ENCODE results near the gene PDCD11.
A peak's percentile ranks its signal among the peaks of the same experiment; 100 is the strongest.
"Not testable (repeated sequence)": the region's sequence is repeated elsewhere in the genome, so short reads cannot be mapped to it uniquely, and the experiment has no call there.

Gene PDCD11

DNA sequence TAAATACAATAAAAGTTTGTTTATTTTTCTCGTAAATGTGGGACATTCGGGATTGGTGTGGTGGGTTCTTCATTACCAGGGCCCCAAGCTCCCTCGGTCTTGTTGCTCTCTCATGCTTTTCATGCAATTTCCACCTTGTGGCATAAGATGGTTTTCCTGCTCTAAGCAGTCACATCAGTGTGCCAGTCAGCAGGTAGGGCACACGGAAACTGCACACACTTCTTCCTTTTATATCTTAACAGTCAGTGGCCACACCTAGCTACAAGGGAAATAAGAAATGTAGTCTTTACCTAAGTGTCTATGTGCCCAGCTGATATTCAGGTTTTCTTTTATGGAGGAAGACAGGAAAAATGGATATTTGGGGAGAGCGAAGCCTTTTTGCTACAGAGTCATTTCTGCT, 22.2 kb upstream of the PDCD11 start:
- DNase-seq (no peak), ATAC-seq (replicated peaks) (no peak)
- no peaks in the 10 kb centered on the region for H3K27me3 Mint-ChIP-seq
- H3K9me3 Mint-ChIP-seq: no peaks in the 10 kb centered on the region
- no peak overlapping the region for H3K27ac Mint-ChIP-seq
- H3K36me3 Mint-ChIP-seq (ENCODE audit: insufficient read depth): peaks cover 38% of the 10 kb centered on the region
- no peak overlapping the region for H3K4me3 Mint-ChIP-seq
- peaks cover 5 to 7% of the 10 kb centered on the region in 2 donors for H3K4me1 Mint-ChIP-seq (ENCODE audit: low read depth in 2 of 2)

DNA sequence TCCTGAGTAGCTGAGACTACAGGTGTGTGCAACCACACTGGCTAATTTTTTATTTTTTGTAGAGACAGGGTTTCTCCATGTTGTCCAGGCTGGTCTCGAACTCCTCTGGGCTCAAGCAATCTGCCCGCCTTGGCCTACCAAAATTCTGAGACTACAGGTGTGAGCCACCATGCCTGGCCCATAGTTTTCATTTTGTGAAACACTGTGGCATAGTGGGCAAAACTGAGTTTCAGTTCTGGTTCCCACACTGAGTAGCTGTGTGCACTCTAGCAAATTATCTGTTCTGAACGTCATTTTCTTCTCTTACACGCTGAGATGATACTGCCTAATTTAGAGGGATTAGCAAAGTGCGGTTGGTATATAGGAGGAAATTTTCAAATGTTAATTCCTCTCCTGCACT, 13.7 kb upstream of the PDCD11 start:
- Mint-ChIP-seq H3K36me3 (ENCODE audit: insufficient read depth) (peaks cover 56% of the 10 kb centered on the region), H3K4me1 (ENCODE audit: low read depth in 2 of 2) (no peaks in the 10 kb centered on the region), H3K27ac (no peak overlapping the region), H3K4me3 (no peak overlapping the region), H3K27me3 (no peaks in the 10 kb centered on the region), H3K9me3 (no peaks in the 10 kb centered on the region)
- ATAC-seq (replicated peaks) (no peak), DNase-seq (no peak)

DNA sequence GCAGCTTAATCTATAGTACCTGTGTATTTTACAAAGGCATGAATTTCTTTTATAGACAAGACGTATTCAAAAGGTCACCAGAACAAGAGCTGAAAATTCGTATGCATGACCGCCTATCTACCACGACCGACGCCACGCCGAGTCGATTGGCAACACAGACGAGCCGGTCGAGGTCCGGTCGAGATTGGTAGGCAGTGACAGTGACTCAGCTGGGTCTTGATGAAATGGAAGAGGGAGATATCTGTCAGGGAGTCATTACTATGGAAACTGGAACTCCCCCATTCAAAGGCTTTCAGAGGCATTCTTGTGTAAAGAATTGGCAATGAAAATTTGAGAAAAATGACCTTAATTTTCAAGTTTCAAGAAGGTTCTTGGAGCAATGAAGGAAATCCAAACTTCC, 2.2 kb upstream of the PDCD11 start:
- H3K4me3 Mint-ChIP-seq: peak overlapping the region in 1 of 2 donors; percentile 49
- DNase-seq (no peak), ATAC-seq (replicated peaks) (no peak)
- peaks cover 54% of the 10 kb centered on the region for H3K36me3 Mint-ChIP-seq (ENCODE audit: insufficient read depth)
- H3K4me1 Mint-ChIP-seq (ENCODE audit: low read depth in 2 of 2): peaks cover 37 to 48% of the 10 kb centered on the region in 2 donors
- no peak overlapping the region for H3K27ac Mint-ChIP-seq
- H3K9me3 Mint-ChIP-seq: no peaks in the 10 kb centered on the region
- H3K27me3 Mint-ChIP-seq: no peaks in the 10 kb centered on the region

DNA sequence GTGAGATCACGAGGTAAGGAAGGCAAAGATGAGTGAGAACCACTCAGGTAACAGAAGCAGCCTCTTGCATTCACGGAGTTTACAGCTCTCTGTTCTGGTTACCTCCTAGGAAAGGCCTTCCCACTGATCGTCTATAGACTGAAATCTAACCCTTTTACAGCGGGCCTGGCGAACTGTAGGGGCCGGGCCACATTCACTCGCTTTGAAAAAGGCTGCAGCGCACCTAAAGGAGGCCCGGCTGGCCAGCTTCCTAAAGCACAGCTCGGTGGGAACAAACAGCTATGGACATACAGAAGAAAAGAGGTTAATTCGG, 716 bp upstream of the PDCD11 start:
- Mint-ChIP-seq H3K9me3 (no peaks in the 10 kb centered on the region), H3K4me1 (ENCODE audit: low read depth in 2 of 2) (peaks cover 37 to 48% of the 10 kb centered on the region in 2 donors), H3K36me3 (ENCODE audit: insufficient read depth) (peaks cover 54% of the 10 kb centered on the region), H3K27me3 (no peaks in the 10 kb centered on the region), H3K27ac (peak overlapping the region; percentile 80 to 97), H3K4me3 (peak overlapping the region; percentile 98 to 100)
- DNase-seq: no peak
- no peak for ATAC-seq (replicated peaks)

DNA sequence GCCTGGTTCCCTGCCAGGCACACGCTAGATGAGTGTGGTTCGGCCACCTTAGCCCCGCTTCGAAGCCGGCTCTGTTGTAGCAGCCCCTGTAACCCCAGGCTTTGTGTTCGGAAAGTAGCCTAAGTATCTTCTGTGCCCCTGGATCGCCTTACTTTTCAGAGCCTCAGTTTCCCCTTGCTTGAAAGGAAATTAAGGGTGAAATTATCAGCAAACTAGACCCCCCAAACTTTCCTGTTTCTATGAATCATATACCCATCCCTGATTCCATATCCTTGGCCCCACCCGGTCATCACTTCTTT, 312 bp downstream of the PDCD11 start:
- Mint-ChIP-seq H3K27me3 (no peaks in the 10 kb centered on the region), H3K4me1 (ENCODE audit: low read depth in 2 of 2) (peaks cover 37 to 48% of the 10 kb centered on the region in 2 donors), H3K9me3 (no peaks in the 10 kb centered on the region), H3K4me3 (peak overlapping the region; percentile 98 to 100), H3K36me3 (ENCODE audit: insufficient read depth) (peaks cover 54% of the 10 kb centered on the region), H3K27ac (peak overlapping the region; percentile 80 to 97)
- DNase-seq (no peak), ATAC-seq (replicated peaks) (no peak)

DNA sequence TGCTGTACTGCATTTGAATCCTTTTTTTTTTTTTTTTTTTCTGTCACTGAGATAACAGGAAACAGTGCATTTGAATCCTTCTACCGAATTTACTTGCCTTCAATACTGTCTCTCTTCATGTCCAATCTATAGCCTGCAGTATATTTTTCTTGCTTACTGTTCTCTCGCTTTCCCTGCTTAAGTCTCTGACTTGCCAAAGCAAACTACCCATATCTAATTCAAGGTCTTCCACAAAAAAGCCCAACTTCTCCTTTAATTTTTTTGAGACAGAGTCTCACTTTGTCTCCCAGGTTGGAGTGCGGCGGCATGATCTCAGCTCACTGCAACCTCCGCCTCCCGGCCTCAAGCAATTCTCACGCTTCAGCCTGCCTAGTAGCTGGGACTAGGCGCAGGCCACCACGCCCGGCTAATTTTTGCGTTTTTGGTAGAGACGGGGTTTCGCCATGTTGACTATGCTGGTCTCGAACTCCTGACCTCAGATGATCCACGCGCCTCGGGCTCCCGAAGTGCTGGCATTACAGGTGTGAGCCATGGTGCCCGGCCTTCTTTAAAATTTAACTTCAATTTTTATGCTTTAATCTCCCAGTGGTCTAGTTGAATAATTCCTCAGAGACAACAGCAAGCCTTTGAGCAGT, 882 bp downstream of the PDCD11 start:
- H3K27ac Mint-ChIP-seq: peak overlapping the region; percentile 80 to 97
- peak overlapping the region; percentile 98 to 100 for H3K4me3 Mint-ChIP-seq
- DNase-seq: no peak
- H3K27me3 Mint-ChIP-seq: no peaks in the 10 kb centered on the region
- no peak for ATAC-seq (replicated peaks)
- peaks cover 53% of the 10 kb centered on the region for H3K36me3 Mint-ChIP-seq (ENCODE audit: insufficient read depth)
- no peaks in the 10 kb centered on the region for H3K9me3 Mint-ChIP-seq
- H3K4me1 Mint-ChIP-seq (ENCODE audit: low read depth in 2 of 2): peaks cover 37 to 48% of the 10 kb centered on the region in 2 donors

DNA sequence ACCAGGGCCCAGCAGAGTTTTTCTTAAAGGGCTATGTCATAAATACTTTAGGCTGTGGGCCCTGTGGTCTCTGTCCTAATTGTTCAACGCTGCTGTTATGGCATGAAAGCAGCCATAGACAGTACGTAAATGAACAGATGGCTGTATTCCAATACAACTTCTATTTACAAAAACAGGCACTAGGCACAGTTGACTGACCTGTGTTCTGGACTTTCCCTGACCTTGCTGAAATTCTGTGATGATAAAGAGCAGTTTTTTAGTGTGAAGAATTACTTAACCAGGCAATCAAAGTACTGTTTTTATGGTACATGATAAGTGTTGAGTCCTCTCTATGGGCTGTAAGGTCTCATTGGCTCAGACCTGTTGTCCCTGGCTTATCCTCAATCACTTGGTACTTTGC, 17.1 kb downstream of the PDCD11 start:
- H3K27ac Mint-ChIP-seq: no peak overlapping the region
- H3K36me3 Mint-ChIP-seq (ENCODE audit: insufficient read depth): peaks cover 84% of the 10 kb centered on the region
- H3K9me3 Mint-ChIP-seq: no peaks in the 10 kb centered on the region
- no peak for ATAC-seq (replicated peaks)
- H3K4me3 Mint-ChIP-seq: no peak overlapping the region
- peaks cover 0 to 3% of the 10 kb centered on the region in 2 donors for H3K4me1 Mint-ChIP-seq (ENCODE audit: low read depth in 2 of 2)
- H3K27me3 Mint-ChIP-seq: no peaks in the 10 kb centered on the region
- DNase-seq: no peak

DNA sequence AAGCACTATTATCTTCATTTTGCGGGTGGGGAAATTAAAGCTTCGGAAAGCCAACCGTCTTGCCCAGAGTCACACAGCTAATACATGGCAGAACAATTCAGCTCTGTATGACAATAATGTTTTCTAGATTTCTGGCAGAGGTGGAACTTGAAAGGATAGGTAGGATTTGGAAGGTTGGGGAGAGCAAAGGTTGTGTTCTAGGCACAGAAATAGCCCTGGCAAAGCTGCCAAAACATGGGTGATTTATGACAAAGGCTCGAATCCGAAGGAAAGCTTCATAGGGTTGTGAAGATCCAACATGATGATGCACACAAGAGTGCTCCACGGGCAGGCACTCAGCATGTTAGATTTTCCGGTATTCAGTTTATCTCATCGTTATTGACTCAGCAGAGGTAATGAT, 19.2 kb downstream of the PDCD11 start:
- H3K9me3 Mint-ChIP-seq: no peaks in the 10 kb centered on the region
- H3K27ac Mint-ChIP-seq: no peak overlapping the region
- H3K36me3 Mint-ChIP-seq (ENCODE audit: insufficient read depth): peaks cover 79% of the 10 kb centered on the region
- peaks cover 0 to 3% of the 10 kb centered on the region in 2 donors for H3K4me1 Mint-ChIP-seq (ENCODE audit: low read depth in 2 of 2)
- H3K27me3 Mint-ChIP-seq: no peaks in the 10 kb centered on the region
- no peak overlapping the region for H3K4me3 Mint-ChIP-seq
- DNase-seq: no peak
- no peak for ATAC-seq (replicated peaks)

DNA sequence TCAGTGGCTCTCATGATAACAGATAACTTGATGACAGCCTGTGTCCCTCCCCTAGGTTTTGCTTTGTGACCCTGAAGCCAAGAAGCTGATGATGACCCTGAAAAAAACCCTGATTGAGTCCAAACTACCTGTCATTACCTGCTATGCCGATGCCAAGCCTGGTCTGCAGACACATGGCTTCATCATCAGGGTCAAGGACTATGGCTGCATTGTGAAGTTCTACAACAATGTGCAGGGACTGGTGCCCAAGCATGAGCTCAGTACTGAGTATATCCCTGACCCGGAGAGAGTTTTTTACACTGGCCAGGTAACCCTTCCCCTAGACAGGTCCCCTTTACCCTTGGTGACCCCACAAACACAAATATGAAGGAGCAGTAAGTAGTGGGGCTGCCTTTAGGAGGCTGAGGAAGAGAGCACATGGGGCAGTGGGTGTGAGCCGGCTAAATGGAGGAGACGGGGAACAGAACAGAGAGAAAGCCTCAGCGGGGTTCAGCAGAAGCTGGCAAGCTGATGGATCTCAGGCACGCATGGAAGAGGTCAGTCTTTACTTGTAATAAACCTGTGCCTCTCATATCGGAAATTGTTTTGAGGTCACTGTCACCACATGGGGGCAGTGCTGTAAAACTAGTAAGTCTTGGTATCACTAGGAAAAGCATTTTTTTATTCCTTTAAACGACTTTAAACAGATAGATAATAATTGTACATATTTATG, 20.2 kb downstream of the PDCD11 start:
- Mint-ChIP-seq H3K4me3 (no peak overlapping the region), H3K4me1 (ENCODE audit: low read depth in 2 of 2) (peaks cover 0 to 3% of the 10 kb centered on the region in 2 donors), H3K9me3 (no peaks in the 10 kb centered on the region), H3K27me3 (no peaks in the 10 kb centered on the region), H3K27ac (peak overlapping the region in 1 of 2 donors; percentile 3), H3K36me3 (ENCODE audit: insufficient read depth) (peaks cover 78% of the 10 kb centered on the region)
- DNase-seq: peak; percentile 60 to 69 (median 67)
- ATAC-seq (replicated peaks): peak; percentile 49

DNA sequence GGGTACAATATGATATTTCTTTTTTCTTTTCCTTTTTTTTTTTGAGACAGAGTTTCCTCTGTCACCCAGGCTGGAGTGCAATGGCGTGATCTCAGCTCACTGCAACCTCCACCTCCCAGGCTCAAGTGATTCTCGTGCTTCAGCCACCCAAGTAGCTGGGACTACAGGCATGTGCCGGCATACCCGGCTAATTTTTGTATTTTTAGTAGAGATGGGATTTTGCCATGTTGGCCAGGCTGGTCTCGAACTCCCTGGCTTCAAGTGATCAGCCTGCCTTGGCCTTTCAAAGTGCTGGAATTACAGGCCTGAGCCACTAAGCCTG, 20.7 kb downstream of the PDCD11 start:
- H3K4me1 Mint-ChIP-seq (ENCODE audit: low read depth in 2 of 2); H3K27me3 Mint-ChIP-seq; DNase-seq; ATAC-seq (replicated peaks); H3K9me3 Mint-ChIP-seq; H3K4me3 Mint-ChIP-seq: not testable (repeated sequence)
- Mint-ChIP-seq H3K27ac (peak overlapping the region in 1 of 2 donors; percentile 3), H3K36me3 (ENCODE audit: insufficient read depth) (peaks cover 75% of the 10 kb centered on the region)

DNA sequence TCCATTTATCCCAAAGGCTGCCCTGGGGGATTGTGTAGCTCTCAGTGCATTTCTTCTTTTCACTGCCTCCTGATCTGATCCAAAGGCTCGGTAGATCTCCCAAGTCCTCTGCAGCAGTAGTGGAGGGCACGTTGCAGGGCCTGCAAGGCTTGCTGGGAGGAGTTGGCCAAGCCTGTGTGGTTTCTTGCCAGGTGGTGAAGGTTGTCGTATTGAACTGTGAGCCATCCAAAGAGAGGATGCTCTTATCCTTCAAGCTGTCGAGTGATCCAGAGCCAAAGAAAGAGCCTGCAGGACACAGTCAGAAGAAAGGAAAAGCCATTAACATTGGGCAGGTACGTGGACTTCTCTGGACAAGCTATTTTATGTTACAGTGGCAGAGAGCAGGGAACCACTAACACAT, 21.2 kb downstream of the PDCD11 start:
- no peak overlapping the region for H3K4me3 Mint-ChIP-seq
- H3K27me3 Mint-ChIP-seq: no peaks in the 10 kb centered on the region
- H3K9me3 Mint-ChIP-seq: no peaks in the 10 kb centered on the region
- H3K4me1 Mint-ChIP-seq (ENCODE audit: low read depth in 2 of 2): peaks cover 0 to 3% of the 10 kb centered on the region in 2 donors
- DNase-seq: no peak
- peaks cover 72% of the 10 kb centered on the region for H3K36me3 Mint-ChIP-seq (ENCODE audit: insufficient read depth)
- no peak overlapping the region for H3K27ac Mint-ChIP-seq
- no peak for ATAC-seq (replicated peaks)

DNA sequence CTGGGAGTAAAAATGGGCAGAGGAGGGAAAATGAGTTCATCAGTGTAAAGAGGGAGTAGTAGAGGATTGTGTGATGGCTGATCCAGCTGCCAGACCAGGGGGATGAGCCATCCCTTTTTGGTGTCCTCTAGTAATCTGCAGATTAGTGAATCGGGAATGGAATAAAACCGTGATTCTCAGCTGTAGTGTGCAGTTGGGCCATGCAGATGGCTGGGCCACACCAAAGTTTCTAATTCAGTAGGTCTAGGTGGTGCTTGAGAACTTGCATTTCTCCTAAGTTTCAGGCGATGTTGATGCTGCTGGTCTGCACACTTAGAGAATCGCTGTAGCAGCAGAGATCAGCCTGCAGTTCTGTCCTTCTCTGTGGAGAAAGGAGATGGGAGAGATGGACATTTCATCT, 22.7 kb downstream of the PDCD11 start:
- Mint-ChIP-seq H3K27me3 (no peaks in the 10 kb centered on the region), H3K4me3 (no peak overlapping the region), H3K36me3 (ENCODE audit: insufficient read depth) (peaks cover 76% of the 10 kb centered on the region), H3K27ac (no peak overlapping the region), H3K9me3 (no peaks in the 10 kb centered on the region), H3K4me1 (ENCODE audit: low read depth in 2 of 2) (peaks cover 0 to 3% of the 10 kb centered on the region in 2 donors)
- DNase-seq (no peak), ATAC-seq (replicated peaks) (no peak)

DNA sequence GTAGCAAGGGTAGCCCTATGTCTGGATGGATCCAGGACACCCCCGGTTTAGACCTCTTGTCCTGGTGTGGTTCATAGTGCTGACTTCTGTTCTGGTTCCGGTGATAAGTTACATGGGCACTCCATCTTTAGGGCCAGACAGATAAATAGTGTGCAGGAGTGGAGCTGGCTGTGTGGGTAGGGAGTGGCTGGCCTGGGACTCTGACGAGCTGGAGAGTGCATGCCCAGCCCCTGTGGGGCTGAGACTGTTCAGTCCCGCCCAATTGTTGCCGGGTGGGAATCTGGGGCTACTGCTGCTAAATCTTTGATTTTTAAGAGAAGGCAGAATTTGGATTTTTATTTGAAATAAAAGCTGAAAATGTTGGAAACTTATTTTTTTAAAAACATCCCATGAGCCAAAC, 27.3 kb downstream of the PDCD11 start:
- no peak overlapping the region for H3K27ac Mint-ChIP-seq

DNA sequence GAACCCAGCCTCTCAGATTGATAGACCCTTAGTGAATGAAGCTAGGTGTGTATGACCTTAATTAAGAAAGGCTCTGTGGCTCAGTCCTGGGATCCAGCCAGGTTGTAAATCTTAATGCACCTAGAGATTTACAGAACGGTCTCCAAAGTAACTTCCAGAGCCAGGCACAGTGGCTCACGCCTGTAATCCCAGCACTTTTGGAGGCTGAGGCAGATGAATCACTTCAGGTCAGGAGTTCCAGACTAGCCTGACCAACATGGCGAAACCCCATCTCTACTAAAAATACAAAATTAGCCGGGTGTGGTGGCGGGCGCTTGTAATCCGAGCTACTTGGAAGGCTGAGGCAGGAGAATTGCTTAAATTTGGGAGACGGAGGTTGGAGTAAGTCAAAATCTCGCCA, 31.4 kb downstream of the PDCD11 start:
- Mint-ChIP-seq H3K4me1 (ENCODE audit: low read depth in 2 of 2) (peaks cover 4 to 5% of the 10 kb centered on the region in 2 donors), H3K27ac (no peak overlapping the region), H3K36me3 (ENCODE audit: insufficient read depth) (peaks cover 65% of the 10 kb centered on the region), H3K27me3 (no peaks in the 10 kb centered on the region), H3K4me3 (no peak overlapping the region), H3K9me3 (no peaks in the 10 kb centered on the region)
- no peak for DNase-seq
- ATAC-seq (replicated peaks): no peak

More for the DNA sequence above, 27.3 kb downstream of the PDCD11 start:
- Mint-ChIP-seq H3K27me3 (no peaks in the 10 kb centered on the region), H3K4me1 (ENCODE audit: low read depth in 2 of 2) (peaks cover 0 to 3% of the 10 kb centered on the region in 2 donors), H3K4me3 (no peak overlapping the region), H3K9me3 (no peaks in the 10 kb centered on the region), H3K36me3 (ENCODE audit: insufficient read depth) (peaks cover 81% of the 10 kb centered on the region)
- ATAC-seq (replicated peaks) (no peak), DNase-seq (no peak)
